HG03575 (cell line): ENCODE results near the gene NPR1.
A peak's percentile ranks its signal among the peaks of the same experiment; 100 is the strongest.

Experiments
- ATAC-seq: cut with Tn5 transposase; IDR thresholded peaks from one replicate; pipeline ENCODE4 v1.9.1; 2021; ENCODE audit not compliant: unreplicated experiment, insufficient number of reproducible peaks, low FRiP score; ENCODE audit errors: extremely low read depth

The NPR1 gene

DNA sequence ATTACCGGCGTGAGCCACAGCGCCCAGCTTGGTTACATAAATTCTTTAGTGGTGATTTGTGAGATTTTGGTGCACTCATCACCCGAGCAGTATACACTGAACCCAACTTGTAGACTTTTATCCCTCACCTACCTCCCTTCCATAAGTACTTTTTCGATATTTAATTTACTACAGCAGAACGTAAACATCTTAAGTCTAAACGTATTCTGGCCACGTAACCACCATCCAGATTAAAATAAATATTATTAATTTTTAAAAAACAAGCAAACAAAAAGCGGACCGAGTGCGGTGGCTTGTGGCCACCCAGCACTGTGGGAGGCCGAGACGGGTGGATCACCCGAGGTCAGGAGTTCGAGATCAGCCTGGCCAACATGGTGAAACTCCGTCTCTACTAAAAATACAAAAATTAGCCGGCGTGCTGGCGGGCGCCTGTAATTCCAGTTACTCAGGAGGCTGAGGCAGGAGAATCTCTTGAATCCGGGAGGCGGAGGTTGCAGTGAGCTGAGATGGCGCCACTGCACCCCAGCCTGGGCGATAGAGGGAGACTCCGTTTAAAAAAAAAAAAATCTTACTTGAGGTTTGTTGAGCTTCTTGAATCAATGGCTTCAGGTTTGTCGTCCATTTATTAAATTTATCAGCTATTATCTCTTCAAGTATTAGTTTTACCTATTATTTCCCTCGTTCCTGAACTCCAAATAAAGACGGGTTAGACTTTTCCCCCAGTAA is 6.7 kb upstream of the NPR1 start:
- ATAC-seq: peak; percentile 7

DNA sequence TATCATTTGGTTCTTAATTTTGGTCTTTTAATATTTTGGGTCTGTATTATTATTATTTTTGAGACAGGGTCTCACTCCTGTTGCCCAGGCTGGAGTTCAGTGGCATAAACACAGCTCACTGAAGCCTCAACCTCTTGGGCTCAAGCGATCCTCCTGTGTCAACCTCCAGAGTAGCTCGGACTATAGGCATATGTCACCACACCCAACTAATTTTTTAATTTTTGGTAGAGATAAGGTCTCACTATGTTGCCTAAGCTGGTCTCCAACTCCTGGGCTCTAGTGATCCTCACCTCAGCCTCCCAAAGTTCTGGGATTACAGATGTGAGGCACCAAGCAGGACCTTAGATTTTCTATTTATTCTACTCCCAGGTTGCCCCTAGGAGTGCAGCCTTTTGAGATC is 5.0 kb upstream of the NPR1 start:
- no peak for ATAC-seq

DNA sequence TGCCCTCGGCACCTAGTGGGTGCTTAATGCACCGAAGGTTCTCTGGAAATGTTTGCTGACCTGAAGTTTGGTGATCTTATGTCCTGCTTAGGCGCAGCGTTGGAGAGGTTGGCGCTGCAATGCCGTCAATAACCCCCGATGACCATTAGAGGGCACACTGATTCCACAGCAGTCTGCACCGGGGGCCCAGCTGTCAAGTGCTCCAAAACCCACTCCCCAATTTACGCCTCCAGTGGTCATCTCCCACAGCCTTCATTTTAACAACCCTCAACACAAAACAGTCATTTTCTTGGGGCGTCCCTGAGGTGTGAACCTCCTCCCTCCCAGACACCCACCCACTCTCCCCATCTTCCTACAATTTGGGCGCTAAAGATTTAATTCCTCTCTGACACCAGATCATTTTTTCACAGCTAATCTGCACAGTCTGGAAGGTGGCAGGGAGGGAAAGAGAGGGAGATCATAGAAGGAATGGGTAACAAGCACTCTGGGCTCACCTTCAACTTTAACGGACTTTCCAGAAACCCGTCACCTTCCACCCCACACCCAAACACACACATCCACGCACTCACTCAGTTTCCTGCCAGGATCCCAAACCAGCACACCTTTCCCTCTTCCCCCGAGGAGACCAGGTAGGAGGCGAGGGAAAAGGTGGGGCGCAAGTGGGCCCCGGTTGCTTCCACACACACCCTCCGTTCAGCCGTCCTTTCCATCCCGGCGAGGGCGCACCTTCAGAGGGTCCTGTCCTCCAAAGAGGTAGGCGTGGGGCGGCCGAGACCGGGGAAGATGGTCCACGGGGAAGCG is 570 bp upstream of the NPR1 start:
- ATAC-seq: no peak

DNA sequence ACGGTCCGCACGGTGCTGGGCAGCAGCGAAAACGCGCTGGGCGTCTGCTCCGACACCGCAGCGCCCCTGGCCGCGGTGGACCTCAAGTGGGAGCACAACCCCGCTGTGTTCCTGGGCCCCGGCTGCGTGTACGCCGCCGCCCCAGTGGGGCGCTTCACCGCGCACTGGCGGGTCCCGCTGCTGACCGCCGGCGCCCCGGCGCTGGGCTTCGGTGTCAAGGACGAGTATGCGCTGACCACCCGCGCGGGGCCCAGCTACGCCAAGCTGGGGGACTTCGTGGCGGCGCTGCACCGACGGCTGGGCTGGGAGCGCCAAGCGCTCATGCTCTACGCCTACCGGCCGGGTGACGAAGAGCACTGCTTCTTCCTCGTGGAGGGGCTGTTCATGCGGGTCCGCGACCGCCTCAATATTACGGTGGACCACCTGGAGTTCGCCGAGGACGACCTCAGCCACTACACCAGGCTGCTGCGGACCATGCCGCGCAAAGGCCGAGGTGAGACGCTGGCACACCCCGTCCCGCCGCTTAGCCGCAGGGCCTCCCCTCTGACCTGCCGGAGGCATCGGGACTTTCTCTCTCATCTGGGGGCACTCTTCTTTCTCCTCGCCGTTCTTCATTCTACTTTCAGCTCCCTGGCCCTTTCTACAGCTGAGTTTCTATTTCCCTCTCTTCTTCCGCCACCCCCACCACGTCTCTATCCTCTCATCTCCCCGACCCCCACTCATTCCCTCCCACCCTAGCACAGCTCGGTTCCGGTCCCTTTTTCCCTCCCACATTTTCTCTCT is 1.0 kb downstream of the NPR1 start:
- ATAC-seq: no peak

DNA sequence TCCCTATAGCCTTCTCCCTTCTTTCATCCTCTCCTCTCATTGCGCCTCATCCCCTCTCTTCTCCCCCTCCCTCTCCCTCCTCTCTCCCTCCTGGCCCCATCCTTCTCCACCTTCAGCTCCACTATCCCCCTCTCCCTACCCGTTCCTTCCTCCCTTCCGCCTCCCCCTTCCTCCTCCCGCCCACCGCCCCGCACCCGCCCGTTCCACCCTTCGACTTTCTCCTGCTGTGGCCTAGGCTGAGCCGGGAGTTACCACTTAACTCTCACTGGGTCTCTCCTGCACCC is 1.6 kb downstream of the NPR1 start:
- ATAC-seq: no peak

DNA sequence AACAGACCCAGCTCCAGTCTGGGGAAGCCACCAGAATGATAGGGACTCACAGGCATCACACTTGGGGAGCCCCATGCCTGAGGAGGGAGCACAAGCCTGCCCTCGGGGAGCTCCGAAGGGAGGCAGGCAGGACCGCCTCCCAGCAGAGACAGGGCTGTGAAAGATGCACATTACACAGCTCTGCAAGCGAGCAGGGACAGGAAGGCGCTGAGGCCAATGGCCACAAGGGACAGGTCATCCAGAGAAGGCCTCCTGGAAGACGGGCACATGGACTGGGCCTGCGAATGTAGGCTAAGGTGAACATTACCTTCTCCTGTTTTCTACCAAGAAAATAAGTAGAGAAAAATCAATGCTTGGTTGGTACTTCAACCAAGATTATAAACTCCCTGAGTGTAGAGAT is 4.2 kb downstream of the NPR1 start:
- no peak for ATAC-seq

DNA sequence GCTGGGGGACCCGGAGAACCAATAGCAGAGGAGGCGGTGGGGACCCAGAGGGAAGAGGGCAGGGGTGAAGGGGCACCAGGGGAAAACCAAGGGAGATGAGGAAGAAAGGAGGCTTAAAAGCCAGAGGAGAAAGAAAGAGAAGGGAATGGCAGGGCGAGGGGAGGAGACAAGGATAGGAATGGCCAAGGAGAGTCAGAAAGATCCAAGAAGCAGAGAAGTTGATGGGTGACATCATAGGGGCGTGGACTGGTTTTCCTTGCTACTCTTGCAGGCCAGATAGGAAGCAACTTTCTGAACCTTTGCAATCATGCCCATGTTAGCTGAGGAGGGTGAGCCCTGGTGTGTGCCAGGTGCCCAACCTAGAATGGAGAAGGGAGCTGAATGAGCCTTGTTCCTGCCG is 5.4 kb downstream of the NPR1 start:
- ATAC-seq: no peak

DNA sequence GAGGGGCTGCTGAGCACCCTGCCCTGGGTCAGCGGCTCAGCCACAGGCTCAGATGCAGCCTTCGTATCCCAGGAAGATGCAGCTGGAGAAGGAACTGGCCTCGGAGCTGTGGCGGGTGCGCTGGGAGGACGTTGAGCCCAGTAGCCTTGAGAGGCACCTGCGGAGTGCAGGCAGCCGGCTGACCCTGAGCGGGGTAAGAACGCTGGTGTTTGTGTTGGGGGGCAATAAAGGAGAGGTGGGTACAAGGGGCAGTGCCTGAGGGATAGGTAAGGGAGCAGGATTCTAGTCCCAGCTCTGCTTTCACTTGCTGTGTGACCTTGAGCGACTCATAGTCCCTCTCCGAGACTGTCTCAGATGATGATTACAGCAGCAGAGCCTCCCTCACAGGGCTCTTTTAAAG is 6.4 kb downstream of the NPR1 start:
- no peak for ATAC-seq

DNA sequence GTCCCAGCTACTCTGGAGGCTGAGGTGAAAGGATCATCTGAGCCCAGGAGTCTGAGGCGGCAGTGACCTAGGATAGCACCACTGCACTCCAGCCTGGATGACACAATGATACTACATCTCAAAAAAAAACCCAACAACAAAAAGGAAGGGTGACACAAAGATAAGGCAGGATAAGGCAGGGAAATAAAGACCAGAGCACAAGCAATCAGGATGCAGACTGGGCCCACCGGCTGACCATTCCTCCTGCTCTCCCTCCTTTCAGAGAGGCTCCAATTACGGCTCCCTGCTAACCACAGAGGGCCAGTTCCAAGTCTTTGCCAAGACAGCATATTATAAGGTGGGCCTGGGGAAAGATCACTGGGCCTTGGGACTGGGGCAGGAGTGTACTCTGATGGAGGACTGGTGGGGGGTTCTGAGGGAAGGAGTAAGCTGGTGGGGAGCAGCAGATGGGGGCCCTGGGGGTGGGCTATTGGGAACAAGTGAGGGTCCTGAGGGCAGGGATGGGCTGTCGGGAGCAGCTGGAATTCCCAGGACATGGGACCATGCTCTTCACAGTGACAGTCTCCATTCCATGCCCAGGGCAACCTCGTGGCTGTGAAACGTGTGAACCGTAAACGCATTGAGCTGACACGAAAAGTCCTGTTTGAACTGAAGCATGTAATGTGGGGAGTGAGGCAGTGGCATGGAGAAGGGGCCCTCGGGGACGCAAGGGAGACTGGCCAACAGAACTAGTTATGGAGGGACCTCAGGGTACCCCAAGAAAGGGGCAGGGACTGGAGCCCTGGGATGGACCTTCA is 7.3 kb downstream of the NPR1 start:
- ATAC-seq: no peak

DNA sequence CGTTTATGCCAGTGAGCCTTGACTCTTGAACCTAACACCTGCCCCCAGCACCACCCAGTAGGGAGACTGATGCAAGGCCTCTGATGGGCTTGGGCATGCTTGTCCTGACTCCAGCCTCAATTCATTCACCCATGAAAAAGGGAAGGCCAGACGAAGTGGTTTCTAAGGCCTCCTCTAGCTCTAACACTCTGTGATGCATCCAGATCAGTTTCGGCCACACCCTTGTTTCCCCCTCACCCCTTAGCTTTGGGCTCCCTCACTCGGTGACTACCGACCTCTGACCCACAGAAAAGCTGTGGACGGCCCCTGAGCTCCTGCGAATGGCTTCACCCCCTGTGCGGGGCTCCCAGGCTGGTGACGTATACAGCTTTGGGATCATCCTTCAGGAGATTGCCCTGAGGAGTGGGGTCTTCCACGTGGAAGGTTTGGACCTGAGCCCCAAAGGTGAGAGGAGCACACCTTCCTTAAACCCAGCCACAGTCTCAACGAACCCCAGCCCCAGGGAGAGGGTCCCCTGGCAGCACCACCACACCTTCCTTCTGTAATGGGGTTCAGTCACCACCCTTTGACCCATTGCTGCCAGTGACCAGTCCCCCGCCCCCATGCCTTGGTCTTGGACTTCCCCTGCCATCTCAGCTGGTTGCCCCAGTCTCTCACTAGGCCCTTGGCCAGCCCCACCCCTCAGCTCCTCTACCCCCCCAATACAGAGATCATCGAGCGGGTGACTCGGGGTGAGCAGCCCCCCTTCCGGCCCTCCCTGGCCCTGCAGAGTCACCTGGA is 9.0 kb downstream of the NPR1 start:
- ATAC-seq: no peak

DNA sequence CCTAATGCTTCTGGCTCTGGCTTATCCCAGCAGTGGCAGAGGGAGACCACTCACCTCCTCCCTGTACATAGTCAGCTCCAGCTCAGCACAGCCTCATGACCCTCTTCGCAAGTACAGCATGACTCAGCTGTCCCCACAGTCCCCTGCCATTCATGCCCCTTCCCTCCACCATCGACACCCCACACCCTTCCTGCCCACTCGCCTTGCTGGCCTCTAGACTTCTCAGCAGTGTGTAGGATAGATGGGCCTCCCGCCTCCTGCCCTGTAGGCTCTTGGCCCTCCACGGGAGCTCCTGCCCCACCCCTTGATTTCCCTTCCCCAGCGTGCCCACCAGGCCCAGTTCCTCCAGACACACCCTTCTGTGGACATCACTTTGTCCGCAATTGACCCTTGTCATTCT is 9.8 kb downstream of the NPR1 start:
- no peak for ATAC-seq

DNA sequence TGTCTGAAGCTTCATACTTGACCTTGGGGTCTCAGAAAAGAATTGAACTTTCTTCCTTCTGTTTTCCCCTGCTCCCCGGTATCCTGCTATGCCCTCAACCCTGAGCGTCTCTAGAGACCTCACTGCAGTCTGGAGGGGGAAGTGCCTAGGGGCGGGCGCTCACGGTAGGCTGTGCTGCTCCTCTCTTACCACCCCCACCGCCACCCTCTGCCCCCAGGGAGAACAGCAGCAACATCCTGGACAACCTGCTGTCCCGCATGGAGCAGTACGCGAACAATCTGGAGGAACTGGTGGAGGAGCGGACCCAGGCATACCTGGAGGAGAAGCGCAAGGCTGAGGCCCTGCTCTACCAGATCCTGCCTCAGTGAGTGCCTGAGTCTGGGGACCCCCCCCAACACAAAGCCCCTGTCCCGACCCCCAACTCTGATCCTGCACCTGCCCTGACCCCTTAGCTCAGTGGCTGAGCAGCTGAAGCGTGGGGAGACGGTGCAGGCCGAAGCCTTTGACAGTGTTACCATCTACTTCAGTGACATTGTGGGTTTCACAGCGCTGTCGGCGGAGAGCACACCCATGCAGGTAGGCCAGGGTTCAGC is 10.3 kb downstream of the NPR1 start:
- ATAC-seq: no peak

DNA sequence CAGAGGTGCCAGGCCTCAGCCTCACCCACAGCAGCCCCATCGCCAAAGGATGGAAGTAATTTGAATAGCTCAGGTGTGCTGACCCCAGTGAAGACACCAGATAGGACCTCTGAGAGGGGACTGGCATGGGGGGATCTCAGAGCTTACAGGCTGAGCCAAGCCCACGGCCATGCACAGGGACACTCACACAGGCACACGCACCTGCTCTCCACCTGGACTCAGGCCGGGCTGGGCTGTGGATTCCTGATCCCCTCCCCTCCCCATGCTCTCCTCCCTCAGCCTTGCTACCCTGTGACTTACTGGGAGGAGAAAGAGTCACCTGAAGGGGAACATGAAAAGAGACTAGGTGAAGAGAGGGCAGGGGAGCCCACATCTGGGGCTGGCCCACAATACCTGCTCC is 15.0 kb downstream of the NPR1 start:
- no peak for ATAC-seq

DNA sequence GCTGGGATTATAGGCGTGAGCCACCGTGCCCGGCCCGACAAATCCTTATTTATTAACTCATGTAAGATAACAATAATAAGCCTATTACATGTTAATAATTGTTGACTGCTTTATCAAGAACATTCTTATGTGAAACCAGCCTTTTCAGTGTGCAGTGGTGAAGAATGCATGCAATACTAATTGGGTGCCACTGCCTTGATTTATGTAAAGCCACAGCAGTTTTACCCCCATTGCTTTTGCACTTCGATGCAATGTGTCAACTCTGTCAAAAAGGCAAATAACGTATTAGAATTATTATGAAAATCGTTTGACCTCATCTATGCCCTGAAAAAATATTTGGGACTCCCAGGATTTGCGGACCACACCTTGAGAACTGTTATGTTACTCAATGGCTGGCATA is 18.3 kb downstream of the NPR1 start:
- no peak for ATAC-seq

DNA sequence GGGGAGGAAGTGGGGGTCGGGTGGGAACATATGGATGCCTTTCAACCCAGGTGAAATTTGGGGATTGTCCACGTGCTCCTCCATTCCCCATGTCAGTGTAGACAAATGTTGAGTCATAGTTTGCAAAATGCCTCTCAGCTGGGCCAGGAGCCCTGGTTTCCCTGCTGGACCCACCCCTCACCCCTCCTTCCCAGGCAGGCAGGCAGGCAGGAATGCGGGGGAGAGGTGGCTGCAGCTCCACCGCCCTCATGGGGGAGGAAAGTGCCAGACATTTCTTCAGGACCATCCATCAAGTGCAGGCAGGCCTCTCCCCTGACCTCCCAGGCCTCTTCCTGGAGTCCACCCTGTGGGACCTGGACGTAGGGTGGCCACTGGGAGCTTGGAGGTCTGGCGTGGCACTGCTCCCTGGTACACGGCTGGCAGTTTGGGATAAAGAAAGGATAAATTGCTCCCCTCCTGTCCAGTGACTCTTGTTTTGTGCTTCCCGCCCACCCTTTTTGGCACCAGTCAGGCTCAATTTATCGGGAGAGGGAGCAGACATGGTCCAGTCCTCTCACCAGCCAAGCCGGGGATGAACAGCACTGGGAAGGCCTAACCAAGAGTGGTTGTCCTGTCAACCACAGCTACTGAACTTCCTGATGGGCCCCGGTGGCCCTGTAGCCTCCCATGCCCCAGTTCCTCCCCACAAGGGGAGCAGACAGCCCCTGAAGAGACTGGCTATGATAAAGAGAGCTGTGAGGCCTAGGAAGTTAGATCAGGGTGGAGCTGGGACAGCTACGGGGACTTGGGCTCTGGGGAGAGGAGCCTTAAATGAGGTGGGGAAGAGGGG is 18.9 kb downstream of the NPR1 start:
- no peak for ATAC-seq

DNA sequence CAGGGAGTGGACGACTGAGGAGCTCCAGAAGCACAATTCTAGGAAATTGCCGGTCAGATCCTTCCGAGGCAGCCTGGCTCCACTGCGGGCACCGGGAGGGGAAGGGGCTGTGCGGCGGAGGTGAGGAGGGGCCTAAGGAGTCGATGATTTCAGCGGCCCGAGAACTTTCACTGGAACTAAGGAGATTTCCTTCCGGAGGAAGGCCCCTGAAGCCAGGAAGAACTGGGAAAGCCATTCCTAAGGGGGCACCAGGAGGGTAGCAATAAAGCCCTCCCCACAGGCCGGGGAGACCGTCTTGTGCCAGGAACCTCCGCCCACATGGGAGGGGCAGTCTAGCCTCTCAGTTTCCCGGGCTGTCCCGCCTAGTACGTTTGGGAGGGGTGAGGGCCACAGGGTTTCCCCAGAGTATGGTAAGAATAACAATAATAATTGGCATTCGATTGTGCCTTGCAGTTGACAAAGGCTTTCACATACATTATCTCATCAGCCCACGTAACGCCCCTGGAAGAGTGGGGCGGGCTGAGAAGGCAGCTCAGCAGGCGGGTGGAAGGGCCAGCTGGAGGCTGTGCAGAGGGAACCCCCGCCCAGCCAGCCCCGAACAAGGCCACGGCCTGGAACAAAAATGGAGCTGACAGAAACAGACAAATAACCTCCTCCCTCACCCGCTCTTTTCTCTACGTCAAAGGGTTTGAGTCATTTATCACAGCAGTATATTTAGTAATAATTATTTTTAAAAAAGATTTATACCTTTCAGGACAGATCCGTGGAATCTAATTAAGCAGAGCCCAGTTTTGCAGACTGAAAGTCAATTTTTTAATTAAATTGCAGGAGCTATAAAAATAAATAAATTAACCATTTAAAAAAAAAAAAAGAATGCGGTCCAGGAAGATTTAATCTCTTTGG is 19.8 kb downstream of the NPR1 start:
- no peak for ATAC-seq
